ENCODE data around the gene IQSEC2.

IQSEC2 gene

DNA sequence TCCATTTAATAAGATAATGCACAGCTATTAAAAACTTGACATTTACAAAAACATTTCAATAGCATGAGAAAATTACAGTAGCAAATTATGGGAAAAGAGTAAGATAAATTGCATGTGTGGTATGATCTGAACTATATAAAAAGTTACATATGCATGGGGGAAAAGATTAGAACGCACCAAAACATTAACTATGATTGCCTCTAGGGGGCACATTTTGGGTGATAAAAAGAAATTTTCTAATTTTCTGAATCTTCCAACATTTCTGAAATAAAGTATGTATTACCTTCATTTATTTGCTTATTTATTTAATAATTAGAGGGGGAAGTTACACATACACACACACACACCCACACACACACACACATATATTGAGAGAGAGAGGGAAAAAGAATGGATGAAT is 36.8 kb downstream of the IQSEC2 start:
- DNase-seq (ENCODE audit: low read depth in 2 of 2), result no peak

DNA sequence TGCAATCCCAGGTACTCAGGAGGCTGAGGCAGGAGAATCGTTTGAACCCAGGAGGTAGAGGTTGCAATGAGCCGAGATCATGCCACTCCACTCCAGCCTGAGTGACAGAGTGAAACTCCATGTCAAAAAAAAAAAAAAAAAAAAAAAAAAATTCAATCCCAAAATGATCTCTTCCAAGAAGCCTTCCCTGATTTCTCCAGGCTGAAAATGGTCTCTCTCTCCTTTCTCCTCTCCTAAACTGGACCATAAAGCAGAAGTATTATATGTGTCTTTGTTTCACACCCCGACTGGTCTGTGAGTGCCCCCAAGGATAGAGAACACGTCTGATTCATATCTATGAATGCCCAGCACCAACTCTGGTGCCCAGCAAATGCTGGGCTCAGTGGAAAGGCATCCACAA is 39.1 kb downstream of the IQSEC2 start:
- no peak for DNase-seq (ENCODE audit: low read depth in 2 of 2)

DNA sequence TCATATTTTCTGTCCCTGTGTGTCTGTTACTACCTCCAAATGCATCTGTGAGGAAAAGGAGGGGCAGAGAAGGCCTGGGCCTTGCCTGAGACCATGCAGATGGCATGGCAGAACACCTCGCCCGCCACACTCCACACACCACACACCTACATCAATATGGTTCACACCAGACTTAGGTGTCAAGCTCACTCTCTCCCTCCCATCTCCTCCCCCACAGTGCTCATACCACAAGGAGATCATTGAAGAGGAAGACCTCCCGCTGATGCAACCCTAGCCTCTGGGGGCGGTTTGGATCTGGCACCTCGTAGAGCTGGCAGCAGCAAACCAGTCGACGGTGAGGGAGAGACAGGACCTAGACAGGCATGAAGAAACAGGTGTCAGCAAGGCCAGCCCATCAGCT is 39.8 kb downstream of the IQSEC2 start:
- DNase-seq (ENCODE audit: low read depth in 2 of 2), result no peak

DNA sequence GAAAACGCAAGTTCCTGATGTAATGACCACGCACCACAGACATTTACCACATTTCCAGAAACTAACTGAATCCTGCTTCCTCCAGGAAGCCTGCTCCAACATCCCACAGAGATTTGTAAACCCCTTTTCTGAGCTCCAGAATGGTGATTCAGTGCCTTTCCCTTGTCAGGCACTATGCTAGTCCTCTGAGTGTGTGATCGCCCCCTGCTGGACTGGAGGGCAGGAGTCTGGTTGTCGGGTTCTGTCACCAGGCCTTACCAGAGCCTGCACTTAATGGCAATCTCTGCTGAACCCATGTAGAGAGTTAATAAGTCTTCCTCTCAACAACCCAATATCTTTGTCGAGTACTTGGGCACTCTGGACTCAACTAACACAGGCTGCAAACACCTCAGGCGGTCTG is 41.9 kb downstream of the IQSEC2 start:
- DNase-seq (ENCODE audit: low read depth in 2 of 2), result peak in 1 of 2 donors; percentile 18

DNA sequence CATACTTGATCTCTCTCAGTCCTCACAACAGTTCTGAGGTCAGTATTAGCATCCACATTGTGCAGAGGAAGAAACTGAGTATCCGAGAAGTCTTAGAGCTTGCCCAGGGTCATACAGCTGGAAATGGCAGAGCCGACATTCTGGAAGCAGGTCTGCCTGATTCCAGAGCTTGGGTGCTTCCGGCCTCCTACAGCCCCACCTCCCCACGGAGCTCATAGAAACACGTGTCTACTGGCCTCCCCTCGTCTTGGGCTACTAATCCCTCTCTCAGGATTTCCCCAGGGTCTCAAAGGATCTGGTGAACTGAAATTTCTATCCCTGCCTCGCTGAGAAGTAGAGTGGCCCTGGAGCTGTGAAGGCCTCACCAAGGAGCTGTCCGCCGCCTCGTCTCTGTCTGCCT is 44.3 kb downstream of the IQSEC2 start:
- DNase-seq (ENCODE audit: low read depth in 2 of 2), result no peak

DNA sequence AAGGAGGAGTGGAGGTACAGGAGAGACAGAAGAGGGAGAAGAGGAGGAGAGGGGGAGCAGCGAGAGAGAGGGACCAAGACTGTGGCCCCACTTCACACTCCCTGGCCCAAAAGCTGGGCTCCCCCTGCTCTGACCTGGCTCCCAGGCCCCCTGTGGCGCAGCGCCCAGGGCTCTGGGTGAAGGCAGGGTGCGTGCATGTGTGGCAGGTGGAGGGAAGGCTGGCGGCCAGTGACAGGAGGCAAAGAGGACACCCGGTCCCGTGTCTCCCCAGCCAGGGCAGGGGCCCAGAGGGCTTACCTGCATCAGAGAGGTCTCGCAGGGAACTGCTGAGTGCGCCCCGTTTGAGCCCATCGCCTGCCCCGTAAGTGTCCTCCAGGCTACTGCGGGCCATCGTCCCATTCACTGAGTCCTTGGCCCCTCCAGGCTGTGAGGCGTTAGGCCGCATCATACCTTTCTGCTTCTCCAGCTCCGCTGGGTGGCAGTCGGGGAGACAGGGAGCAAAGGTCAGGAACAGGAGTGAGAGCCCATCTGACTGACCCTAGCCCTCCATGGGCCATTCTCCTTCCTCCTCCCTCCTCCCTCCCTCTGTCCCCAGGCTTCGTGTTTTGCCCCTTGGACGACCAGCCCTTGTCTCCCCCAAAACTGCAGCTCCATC is 45.2 kb downstream of the IQSEC2 start:
- DNase-seq (ENCODE audit: low read depth in 2 of 2), result no peak

DNA sequence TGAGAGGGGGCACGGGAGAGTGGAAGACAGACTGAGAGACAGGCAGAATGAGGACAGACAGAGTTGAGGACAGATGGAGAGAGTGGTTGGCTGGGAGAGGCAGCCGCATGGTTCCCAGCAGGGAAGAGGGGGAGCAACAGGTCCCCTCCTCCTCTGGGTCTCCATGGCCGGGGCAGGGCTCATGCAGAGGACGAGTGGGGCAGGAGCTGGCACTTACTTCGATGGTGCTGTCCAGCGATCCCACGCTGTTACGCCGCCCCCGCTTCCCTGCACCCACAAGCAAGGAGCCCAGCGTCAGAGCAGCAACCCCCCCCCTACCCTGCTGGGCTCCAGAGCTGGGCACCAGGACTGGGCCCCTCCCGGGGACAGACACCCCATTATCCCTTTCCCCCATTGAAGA is 45.8 kb downstream of the IQSEC2 start:
- no peak for DNase-seq (ENCODE audit: low read depth in 2 of 2)

DNA sequence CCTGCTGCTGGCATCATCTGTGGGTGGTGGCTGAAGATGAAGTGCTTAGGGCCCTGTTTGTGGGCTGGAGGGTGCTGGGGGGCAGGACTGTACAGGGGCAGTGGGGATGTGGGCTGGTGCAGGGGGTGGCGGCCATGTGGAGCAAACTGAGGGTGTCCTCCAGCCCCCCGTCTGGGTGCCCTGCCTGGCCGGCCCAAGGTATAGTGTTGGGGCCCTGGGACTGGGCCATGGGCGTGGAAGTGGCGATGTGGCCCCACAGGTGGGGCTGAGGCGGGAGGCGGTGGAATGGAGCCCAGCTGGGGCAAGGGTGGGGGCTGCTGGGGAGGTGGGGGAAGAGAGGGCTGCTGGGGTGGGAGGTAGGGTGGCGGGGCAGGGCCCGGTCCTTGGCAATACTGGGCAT is 46.9 kb downstream of the IQSEC2 start:
- DNase-seq (ENCODE audit: low read depth in 2 of 2), result no peak

DNA sequence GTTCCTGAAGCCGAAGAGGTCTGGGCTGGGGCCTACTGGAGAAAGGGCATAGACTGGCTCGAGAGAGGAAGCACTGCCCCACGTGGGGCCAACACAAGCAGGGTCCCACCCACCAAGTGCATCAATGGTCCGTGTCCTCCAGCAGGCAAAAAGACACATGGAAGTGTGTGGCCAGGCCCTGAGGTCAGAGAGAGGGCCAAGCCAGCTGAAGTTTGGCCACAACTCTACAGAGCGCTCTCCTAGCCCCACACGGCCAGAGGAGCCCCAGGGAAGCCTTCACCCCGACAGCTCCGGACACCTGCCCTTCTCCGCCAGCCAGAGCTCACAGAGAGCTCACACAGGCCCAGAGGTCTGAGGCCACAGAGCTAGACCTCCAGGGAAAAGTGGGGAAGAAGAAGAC is 47.8 kb downstream of the IQSEC2 start:
- DNase-seq (ENCODE audit: low read depth in 2 of 2), result no peak

DNA sequence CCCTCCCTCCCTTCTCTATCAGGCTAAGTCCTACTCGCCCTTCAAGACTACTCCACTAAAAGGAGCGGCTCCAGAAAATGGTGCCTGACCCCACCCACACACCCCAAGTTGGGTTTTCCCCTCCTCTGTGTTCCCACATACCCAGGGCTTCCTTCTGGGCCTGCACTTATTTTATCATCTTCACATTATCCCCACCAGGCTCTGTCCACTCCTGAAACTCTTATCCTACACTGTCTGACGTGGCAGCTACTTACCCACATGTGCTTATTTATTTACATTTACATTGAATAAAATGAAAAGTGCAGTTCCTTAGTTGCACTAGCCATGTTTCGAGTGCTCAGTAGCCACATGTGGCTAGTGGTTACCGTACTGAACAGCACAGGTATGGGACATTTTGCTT is 51.3 kb downstream of the IQSEC2 start:
- no peak for DNase-seq (ENCODE audit: low read depth in 2 of 2)

DNA sequence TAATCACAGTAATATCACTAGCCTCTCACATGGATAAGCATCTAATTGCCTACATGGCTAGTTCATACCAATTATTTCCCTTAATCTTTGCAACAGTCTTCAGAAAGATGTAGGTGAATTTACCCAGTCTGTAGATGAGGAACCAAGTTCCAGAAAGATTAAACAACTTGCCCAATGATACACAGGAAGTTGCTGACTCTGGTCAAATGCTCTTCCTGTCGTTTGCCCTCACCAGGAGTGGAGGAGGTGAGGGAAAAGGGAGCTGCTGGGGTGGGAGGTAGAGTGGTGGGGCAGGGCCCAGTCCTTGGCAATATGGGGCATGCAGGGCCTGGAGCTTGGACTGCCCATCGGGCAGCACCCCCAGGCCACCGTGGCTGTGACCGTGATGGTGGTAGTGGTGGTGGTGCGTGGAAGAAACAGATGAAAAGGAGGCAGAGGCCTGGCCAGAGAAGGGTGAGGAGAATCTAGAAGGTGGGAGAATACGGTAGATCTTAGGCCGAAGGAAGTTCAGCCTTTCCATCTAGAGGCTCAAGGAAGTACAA is 54.1 kb downstream of the IQSEC2 start:
- DNase-seq (ENCODE audit: low read depth in 2 of 2), result no peak

DNA sequence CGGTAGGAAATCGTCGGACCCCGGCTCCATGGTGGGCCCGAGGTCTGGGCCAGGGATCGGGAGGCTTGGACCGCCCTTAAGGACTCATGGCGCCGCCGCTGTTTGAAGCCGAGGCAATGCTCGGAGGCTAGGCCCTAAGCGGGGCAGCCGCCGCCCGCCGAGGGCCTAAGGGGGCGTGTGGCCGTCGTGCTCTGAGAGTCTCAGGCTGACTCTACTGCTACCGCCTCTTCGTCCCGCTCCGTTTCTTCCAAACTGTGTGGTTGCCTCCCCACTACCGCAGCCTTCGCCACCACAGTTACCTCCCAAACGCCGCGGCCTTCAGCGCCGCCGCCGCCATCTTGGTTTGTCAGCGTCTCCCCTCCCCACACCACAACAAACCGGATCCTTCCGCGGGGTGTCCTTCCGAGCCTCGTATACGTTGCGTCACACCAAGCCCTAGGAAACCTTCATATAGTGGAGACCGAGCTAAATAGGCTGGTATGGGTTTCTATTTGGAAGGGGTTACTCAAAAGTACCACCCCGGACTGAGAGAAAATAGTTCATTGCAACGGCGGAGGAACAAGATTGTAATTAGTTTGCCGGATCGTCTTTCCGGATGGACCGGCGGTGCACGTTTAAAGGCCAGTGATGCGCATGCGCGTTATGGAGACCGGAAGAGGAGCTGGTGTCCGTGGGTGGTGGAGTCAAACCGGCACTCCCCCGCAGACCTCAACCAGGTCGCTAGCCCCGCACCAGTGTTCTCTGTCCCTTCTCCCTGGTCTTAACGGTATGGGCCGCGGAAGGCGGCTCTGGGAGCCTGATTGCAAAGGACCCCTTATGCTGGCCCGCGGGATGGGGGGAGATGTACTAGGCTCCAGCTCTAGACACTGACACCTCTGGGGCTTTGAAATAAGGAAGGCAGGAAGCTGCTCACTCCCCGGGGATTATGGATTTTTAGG is 56.3 kb downstream of the IQSEC2 start, which contains the start of gene KDM5C:
Gene KDM5C (minus strand): TSS at position 348 of the 938 bp plus-strand sequence. CDS start 318 bp downstream, at position 30.
- DNase-seq (ENCODE audit: low read depth in 2 of 2), result peak; percentile 75 to 90

DNA sequence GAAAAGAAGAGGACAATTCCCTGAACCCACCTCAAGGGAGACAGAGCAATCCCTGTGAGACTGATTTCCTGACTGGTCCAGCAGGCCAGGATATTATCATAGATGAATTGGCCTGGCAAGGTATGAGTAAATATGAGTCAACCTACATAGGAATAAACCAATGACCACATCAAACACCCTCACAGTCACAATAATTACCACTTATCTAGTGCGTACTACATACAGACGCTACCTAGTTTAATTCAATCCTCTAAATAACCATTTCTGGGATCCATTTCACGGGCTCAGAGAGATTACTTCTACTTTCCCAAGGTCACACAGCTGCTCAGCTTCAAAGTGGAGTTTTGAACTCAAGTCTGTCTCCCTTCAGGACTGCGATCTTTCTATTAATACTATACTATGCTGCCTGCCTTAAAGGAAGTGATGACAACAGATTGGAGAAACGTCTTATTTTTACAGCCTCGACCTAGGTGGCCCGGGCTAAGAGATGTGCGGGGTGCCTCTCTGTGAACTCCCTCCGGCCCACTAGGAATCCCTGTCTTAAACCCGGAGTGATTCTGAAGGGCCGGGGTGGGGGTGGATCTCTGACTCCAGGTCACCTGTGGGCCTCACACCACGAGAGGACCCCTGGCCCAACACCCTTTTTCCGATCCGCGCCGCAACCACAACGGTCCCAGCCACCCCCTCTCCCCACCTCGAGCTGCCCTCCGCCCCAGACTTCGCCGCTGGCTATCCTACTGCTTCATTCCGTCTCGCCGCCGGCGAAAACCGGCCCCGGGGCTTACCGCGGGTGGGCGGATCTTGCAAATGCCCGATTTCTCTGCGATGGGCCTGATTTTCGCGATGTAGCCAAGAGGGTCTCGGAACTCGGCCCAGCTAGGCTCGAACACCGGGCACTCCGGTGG is 57.2 kb downstream of the IQSEC2 start:
- DNase-seq (ENCODE audit: low read depth in 2 of 2), result no peak

DNA sequence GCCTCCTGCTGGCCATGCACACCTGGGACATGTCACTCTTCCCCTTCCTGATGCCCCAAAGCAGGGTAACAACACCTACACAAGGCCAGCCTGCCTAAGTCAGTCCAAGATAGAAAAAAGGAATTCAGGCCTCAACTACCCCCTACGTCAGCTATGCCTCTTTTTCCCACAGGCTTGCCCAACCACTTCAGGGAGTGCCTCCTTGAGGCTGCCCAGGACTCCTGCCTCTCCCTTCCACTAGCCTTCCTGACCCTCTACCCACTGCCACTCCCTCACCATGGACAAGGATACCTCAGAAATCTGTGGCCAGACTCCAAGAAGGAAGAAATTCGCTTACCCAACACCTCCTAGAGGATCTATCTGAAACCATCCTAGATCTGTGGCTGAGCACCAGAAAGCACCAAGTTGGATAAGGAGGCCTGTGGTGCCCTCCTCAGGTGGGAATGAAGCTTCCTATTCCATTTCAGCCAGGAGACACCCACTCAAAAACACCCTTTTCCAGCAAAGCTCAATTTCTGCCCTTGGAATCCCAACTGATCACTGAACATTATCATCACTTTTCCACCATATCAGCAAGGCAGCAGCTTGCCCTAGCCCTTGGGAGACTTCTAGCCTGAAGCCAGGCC is 58.2 kb downstream of the IQSEC2 start:
- DNase-seq (ENCODE audit: low read depth in 2 of 2), result no peak

Data from stimulated activated CD8-positive, alpha-beta memory T cell treated with anti-CD3 and anti-CD28 coated beads, Interleukin-15, amount 100 ng/mL, for 4 hours (primary cell).